ENCODE data around the gene COL27A1. TPM values are rescaled to one million over a fixed set of nuclear protein-coding genes. Genes with fewer than 3 reads are reported as not detected.

COL27A1 gene
- total RNA-seq, 1 donor from 2014 or later: 3.9 TPM

DNA sequence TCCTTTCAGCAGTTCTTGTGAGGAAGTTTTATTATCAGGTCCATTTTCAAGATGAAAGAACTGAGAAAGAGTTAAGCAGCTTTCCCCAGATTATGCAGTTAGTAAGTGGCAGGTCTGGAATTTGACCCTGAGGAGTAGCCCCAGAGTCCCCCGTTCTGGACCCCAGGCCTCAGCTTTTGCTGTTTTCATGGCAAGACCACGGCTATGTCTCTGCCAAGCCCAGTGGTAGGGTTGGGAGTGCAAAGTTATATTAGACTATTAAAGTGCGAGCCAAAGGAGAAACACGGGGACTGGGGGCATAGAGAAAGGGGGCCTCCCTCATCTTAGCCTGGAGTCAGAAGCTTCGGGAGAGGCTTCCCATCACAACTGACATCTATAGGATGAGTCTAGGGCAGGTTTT is 148.2 kb downstream of the COL27A1 start:
- no peak for DNase-seq
- Mint-ChIP-seq H3K4me1 (ENCODE audit: low read depth, unreplicated experiment) (peaks cover 5% of the 10 kb centered on the region), H3K36me3 (ENCODE audit: unreplicated experiment) (peaks cover 4% of the 10 kb centered on the region), H3K27ac (ENCODE audit: unreplicated experiment) (no peak overlapping the region), H3K9me3 (ENCODE audit: unreplicated experiment) (peaks cover 2% of the 10 kb centered on the region), H3K4me3 (ENCODE audit: unreplicated experiment) (no peak overlapping the region), H3K27me3 (ENCODE audit: unreplicated experiment) (peaks cover 5% of the 10 kb centered on the region)
- TF ChIP-seq CTCF (IDR thresholded peaks at IDR 0.05; ENCODE audit: partially characterized antibody, unreplicated experiment): no peak

- H3K4me3 Mint-ChIP-seq (ENCODE audit: unreplicated experiment): no peak overlapping the region
- peaks cover under 1% of the 10 kb centered on the region for H3K36me3 Mint-ChIP-seq (ENCODE audit: unreplicated experiment)
- no peak overlapping the region for H3K27ac Mint-ChIP-seq (ENCODE audit: unreplicated experiment)
- TF ChIP-seq CTCF (IDR thresholded peaks at IDR 0.05; ENCODE audit: partially characterized antibody, unreplicated experiment): no peak
- no peak for DNase-seq
- H3K27me3 Mint-ChIP-seq (ENCODE audit: unreplicated experiment): peaks cover 5% of the 10 kb centered on the region
- H3K4me1 Mint-ChIP-seq (ENCODE audit: low read depth, unreplicated experiment): peaks cover 5% of the 10 kb centered on the region
- H3K9me3 Mint-ChIP-seq (ENCODE audit: unreplicated experiment): peaks cover 2% of the 10 kb centered on the region
Measured at GRCh38 chr9:114303977-114304376, 148.6 kb downstream of the COL27A1 start.

- no peaks in the 10 kb centered on the region for H3K36me3 Mint-ChIP-seq (ENCODE audit: unreplicated experiment)
- no peak for TF ChIP-seq CTCF (IDR thresholded peaks at IDR 0.05; ENCODE audit: partially characterized antibody, unreplicated experiment)
- peaks cover 5% of the 10 kb centered on the region for H3K27me3 Mint-ChIP-seq (ENCODE audit: unreplicated experiment)
- H3K4me1 Mint-ChIP-seq (ENCODE audit: low read depth, unreplicated experiment): peaks cover 5% of the 10 kb centered on the region
- H3K4me3 Mint-ChIP-seq (ENCODE audit: unreplicated experiment): no peak overlapping the region
- no peak overlapping the region for H3K27ac Mint-ChIP-seq (ENCODE audit: unreplicated experiment)
- peaks cover 2% of the 10 kb centered on the region for H3K9me3 Mint-ChIP-seq (ENCODE audit: unreplicated experiment)
- DNase-seq: no peak
Measured at GRCh38 chr9:114304416-114305188, 149.3 kb downstream of the COL27A1 start.

DNA sequence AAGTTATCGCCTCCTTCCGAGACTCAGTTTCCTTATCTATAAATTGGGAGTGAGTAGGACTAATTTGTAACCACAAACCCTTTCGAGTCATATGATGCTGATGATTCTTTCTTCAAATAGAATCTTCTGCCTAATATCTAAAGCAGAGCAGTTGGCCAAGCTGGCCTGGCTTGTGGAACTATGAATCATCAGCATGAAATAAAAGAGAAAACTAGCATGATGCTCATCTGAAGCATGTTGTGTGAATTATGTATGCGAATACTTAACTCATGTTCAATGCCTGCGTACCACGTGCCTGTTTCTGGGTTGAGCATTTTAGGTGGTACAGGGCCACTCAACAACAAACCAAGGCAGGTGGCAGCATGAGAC is 152.5 kb downstream of the COL27A1 start:
- Mint-ChIP-seq H3K27ac (ENCODE audit: unreplicated experiment) (no peak overlapping the region), H3K9me3 (ENCODE audit: unreplicated experiment) (peaks cover 2% of the 10 kb centered on the region), H3K4me1 (ENCODE audit: low read depth, unreplicated experiment) (peaks cover 12% of the 10 kb centered on the region), H3K36me3 (ENCODE audit: unreplicated experiment) (no peaks in the 10 kb centered on the region), H3K4me3 (ENCODE audit: unreplicated experiment) (no peak overlapping the region), H3K27me3 (ENCODE audit: unreplicated experiment) (peaks cover 4% of the 10 kb centered on the region)
- no peak for TF ChIP-seq CTCF (IDR thresholded peaks at IDR 0.05; ENCODE audit: partially characterized antibody, unreplicated experiment)
- no peak for DNase-seq

DNA sequence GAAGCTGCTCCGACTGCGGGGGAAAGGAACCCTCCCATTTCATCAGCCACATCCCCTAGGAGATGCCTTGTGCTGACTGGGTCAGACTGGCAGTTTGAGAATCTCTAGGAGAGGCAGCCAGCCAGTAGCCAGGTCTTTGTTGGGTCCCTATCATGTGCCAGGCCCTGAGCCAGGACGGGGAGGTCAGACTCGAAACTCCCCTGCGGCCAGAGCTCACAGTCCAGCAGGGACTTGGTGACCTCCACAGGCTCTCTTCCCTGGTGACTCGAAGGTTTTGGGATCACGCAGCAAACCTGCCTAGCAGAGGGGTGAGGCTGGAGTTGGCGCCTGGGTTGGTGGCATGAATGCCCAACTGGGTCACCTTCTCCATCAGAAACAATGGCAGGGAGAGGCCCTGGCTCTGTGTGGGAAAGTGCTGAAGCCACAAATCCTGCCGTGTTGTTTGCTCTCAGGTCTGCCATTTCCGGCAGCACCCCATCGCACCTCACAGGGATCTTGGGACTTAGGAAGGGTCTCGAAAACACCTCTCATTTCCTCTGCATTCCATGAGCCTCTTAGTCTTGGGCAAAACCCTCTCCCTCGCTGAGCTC is 153.1 kb downstream of the COL27A1 start:
- Mint-ChIP-seq H3K36me3 (ENCODE audit: unreplicated experiment) (no peaks in the 10 kb centered on the region), H3K4me1 (ENCODE audit: low read depth, unreplicated experiment) (peaks cover 12% of the 10 kb centered on the region), H3K4me3 (ENCODE audit: unreplicated experiment) (no peak overlapping the region), H3K9me3 (ENCODE audit: unreplicated experiment) (peaks cover 2% of the 10 kb centered on the region), H3K27me3 (ENCODE audit: unreplicated experiment) (peaks cover 4% of the 10 kb centered on the region), H3K27ac (ENCODE audit: unreplicated experiment) (no peak overlapping the region)
- TF ChIP-seq CTCF (IDR thresholded peaks at IDR 0.05; ENCODE audit: partially characterized antibody, unreplicated experiment): no peak
- DNase-seq: no peak
